H1 (cell line): Measurements from ENCODE around the gene GADD45GIP1. TPM values are rescaled to one million over a fixed set of nuclear protein-coding genes. Genes with fewer than 3 reads are reported as not detected.
A peak's percentile ranks its signal among the peaks of the same experiment; 100 is the strongest.

Experiments
- CTCF ChIA-PET: fragments of 300-600 bp; sonication (Branson Sonifier 250); formaldehyde crosslinking; loops from one replicate; lab custom pipeline; 2021; ENCODE audit not compliant: partially characterized antibody; lab: Charles Lee
- POLR2A ChIA-PET: fragments of 300-600 bp; sonication (Branson Sonifier 250); formaldehyde crosslinking; loops from one replicate; lab custom pipeline; 2021; ENCODE audit warnings: inconsistent platforms; ENCODE audit not compliant: partially characterized antibody; lab: Charles Lee
- DNase-seq, 2 experiments: peaks; one replicate each; pipeline versions ENCODE4 v3.0.0 to v3.0.0-alpha.2; 2010 to 2022; ENCODE audit warnings: low spot score in 2 of 2, low read depth in 1 of 2, mixed read lengths in 1 of 2
- FAIRE-seq: peaks from 2 replicates; lab custom pipeline; 2011; peaks lifted over from hg19 to GRCh38; lab: Jason Lieb, UNC
- H2AFZ ChIP-seq: 2 replicates; pipeline ENCODE4 v1.8.1; 2012; ENCODE audit warnings: low read length, inconsistent platforms
- H2AK5ac ChIP-seq: 2 replicates; pipeline ENCODE4 v1.6.1; 2013; ENCODE audit warnings: low read depth, low read length
- H2BK120ac ChIP-seq: replicated peaks from 2 replicates; pipeline ENCODE3; 2013; ENCODE audit warnings: low read depth, low read length, inconsistent platforms
- H2BK12ac ChIP-seq: 2 replicates; pipeline ENCODE4 v1.6.1; 2013; ENCODE audit warnings: low read depth, low read length
- H2BK15ac ChIP-seq: 2 replicates; pipeline ENCODE4 v1.6.1; 2013; ENCODE audit warnings: low read length
- H2BK20ac ChIP-seq: 2 replicates; pipeline ENCODE4 v1.6.1; 2013; ENCODE audit warnings: low read length
- H2BK5ac ChIP-seq: 2 replicates; pipeline ENCODE4 v1.6.1; 2013; ENCODE audit warnings: low read depth, low read length
- H3K14ac ChIP-seq: 2 replicates; pipeline ENCODE4 v1.6.1; 2013; ENCODE audit warnings: inconsistent platforms; ENCODE audit not compliant: insufficient read length
- H3K18ac ChIP-seq: 2 replicates; pipeline ENCODE4 v1.6.1; 2013; ENCODE audit warnings: low read length; ENCODE audit errors: extremely low read depth
- H3K23ac ChIP-seq: 2 replicates; pipeline ENCODE4 v1.6.1; 2013; ENCODE audit warnings: inconsistent platforms; ENCODE audit not compliant: insufficient read length
- H3K23me2 ChIP-seq: 2 replicates; pipeline ENCODE4 v1.6.1; 2013; ENCODE audit warnings: low read depth, low read length
- H3K27ac ChIP-seq: 2 replicates; pipeline ENCODE4 v1.6.1; 2011; ENCODE audit warnings: low read depth, low read length, inconsistent platforms
- H3K27me3 ChIP-seq, 4 experiments: replicated peaks in 1 of 4; 1 replicate in 1 of 4; 2 replicates in 3 of 4; pipeline versions ENCODE4 v1.6.1 to v1.8.1; 2011 to 2013; ENCODE audit warnings: low read length in 3 of 4, mild to moderate bottlenecking in 3 of 4, inconsistent platforms in 2 of 4, mixed read lengths in 2 of 4, moderate library complexity in 1 of 4; ENCODE audit not compliant: control insufficient read depth in 3 of 4, insufficient read depth in 3 of 4; ENCODE audit errors: extremely low read depth in 1 of 4
- H3K36me3 ChIP-seq, 4 experiments: 2 replicates each; pipeline versions ENCODE4 v1.6.1 to v1.8.1; 2011 to 2013; ENCODE audit warnings: mild to moderate bottlenecking in 4 of 4, low read length in 3 of 4, moderate library complexity in 2 of 4, control low read depth in 1 of 4, inconsistent platforms in 1 of 4; ENCODE audit not compliant: insufficient read depth in 4 of 4, control insufficient read depth in 2 of 4
- H3K4ac ChIP-seq: replicated peaks from 2 replicates; pipeline ENCODE3; 2013; ENCODE audit warnings: low read length, low read depth, mixed read lengths, inconsistent platforms; ENCODE audit not compliant: insufficient read length
- H3K4me1 ChIP-seq, 4 experiments: replicated peaks in 1 of 4; 1 replicate in 1 of 4; 2 replicates in 3 of 4; pipeline versions ENCODE4 v1.6.1 to v1.8.1; 2011 to 2013; ENCODE audit warnings: low read length in 3 of 4, inconsistent platforms in 2 of 4, mixed read lengths in 1 of 4; ENCODE audit not compliant: insufficient read depth in 4 of 4, control insufficient read depth in 3 of 4
- H3K4me2 ChIP-seq, 2 experiments: 2 replicates each; pipeline versions ENCODE4 v1.6.1 to v1.8.1; 2011 to 2013; ENCODE audit warnings: low read depth in 2 of 2, low read length in 2 of 2, control low read depth in 1 of 2, inconsistent platforms in 1 of 2, mild to moderate bottlenecking in 1 of 2; ENCODE audit not compliant: insufficient read depth in 1 of 2
- H3K4me3 ChIP-seq, 4 experiments: fragments of 200-600, 300-600 bp in 1 of 4; sonication (generic), shearing (Covaris generic), sonication (Bioruptor Twin) in 1 of 4; 2 replicates each; pipeline versions ENCODE4 v1.5.1 to v1.8.1; 2011 to 2016; ENCODE audit warnings: low read length in 4 of 4, low read depth in 3 of 4, control low read depth in 2 of 4, inconsistent platforms in 2 of 4, mild to moderate bottlenecking in 2 of 4, mixed read lengths in 1 of 4, moderate library complexity in 1 of 4; ENCODE audit not compliant: insufficient read depth in 2 of 4; ENCODE audit errors: extremely low read depth in 1 of 4
- H3K56ac ChIP-seq: replicated peaks from 2 replicates; pipeline ENCODE3; 2013; ENCODE audit warnings: low read depth, mild to moderate bottlenecking, mixed read lengths, low read length, inconsistent platforms; ENCODE audit not compliant: insufficient read length
- H3K79me1 ChIP-seq: 2 replicates; pipeline ENCODE4 v1.6.1; 2013; ENCODE audit warnings: low read depth, low read length, control low read depth
- H3K79me2 ChIP-seq, 2 experiments: 2 replicates each; pipeline versions ENCODE4 v1.6.1 to v1.8.1; 2012 to 2013; ENCODE audit warnings: low read length in 2 of 2, mild to moderate bottlenecking in 2 of 2, inconsistent platforms in 1 of 2; ENCODE audit not compliant: insufficient read depth in 2 of 2, control insufficient read depth in 1 of 2
- H3K9ac ChIP-seq, 4 experiments: replicated peaks in 1 of 4; 1 replicate in 1 of 4; 2 replicates in 3 of 4; pipeline versions ENCODE4 v1.6.1 to v1.8.1; 2011 to 2013; ENCODE audit warnings: low read depth in 3 of 4, low read length in 3 of 4, control low read depth in 2 of 4, mild to moderate bottlenecking in 2 of 4, moderate library complexity in 2 of 4, inconsistent platforms in 1 of 4; ENCODE audit errors: extremely low read depth in 1 of 4
- H3K9me3 ChIP-seq, 2 experiments: 2 replicates each; pipeline versions ENCODE4 v1.6.1 to v1.8.1; 2012 to 2013; ENCODE audit warnings: mild to moderate bottlenecking in 2 of 2, moderate library complexity in 2 of 2, control low read depth in 1 of 2, inconsistent platforms in 1 of 2, low read depth in 1 of 2, low read length in 1 of 2, mixed read lengths in 1 of 2; ENCODE audit not compliant: insufficient read depth in 2 of 2
- H4K20me1 ChIP-seq, 2 experiments: replicated peaks in 1 of 2; 2 replicates each; pipeline versions ENCODE3 to v1.8.1; 2011 to 2013; ENCODE audit warnings: inconsistent platforms in 2 of 2, low read length in 2 of 2, mild to moderate bottlenecking in 1 of 2; ENCODE audit not compliant: insufficient read depth in 2 of 2, control insufficient read depth in 1 of 2
- H4K5ac ChIP-seq: 2 replicates; pipeline ENCODE4 v1.6.1; 2013; ENCODE audit warnings: low read length, low read depth, mixed read lengths, inconsistent platforms; ENCODE audit not compliant: insufficient read length
- H4K8ac ChIP-seq: 2 replicates; pipeline ENCODE4 v1.8.0; 2013; ENCODE audit warnings: mild to moderate bottlenecking, moderate library complexity, low read length, inconsistent platforms; ENCODE audit not compliant: insufficient read depth; ENCODE audit errors: extremely low read depth
- H4K91ac ChIP-seq: replicated peaks from 2 replicates; pipeline ENCODE3; 2013; ENCODE audit warnings: low read length, mixed read lengths, inconsistent platforms; ENCODE audit not compliant: insufficient read length
- CBX8 ChIP-seq: fragments of 300-800, 300-1000 bp; sonication (generic); IDR thresholded peaks from 2 replicates; pipeline ENCODE4 v1.7.1; 2016; ENCODE audit warnings: low read depth, low read length, borderline replicate concordance
- CEBPB ChIP-seq: IDR thresholded peaks from 2 replicates; pipeline ENCODE4 v1.6.1; 2012; ENCODE audit warnings: low read depth, low read length
- HDAC2 ChIP-seq, 2 experiments: fragments of 300-600 bp in 1 of 2; sonication (generic) in 1 of 2; IDR thresholded peaks; 2 replicates each; pipeline ENCODE4 v1.6.1; 2011 to 2012; ENCODE audit warnings: low read depth in 2 of 2, low read length in 2 of 2, mild to moderate bottlenecking in 2 of 2, moderate library complexity in 2 of 2, borderline replicate concordance in 1 of 2, inconsistent platforms in 1 of 2
- SIRT6 ChIP-seq: IDR thresholded peaks from one replicate; pipeline ENCODE4 v1.7.1; 2012; ENCODE audit warnings: low read length, inconsistent platforms
- SP4 ChIP-seq: IDR thresholded peaks from 2 replicates; pipeline ENCODE4 v1.6.1; 2012; ENCODE audit warnings: low read length, inconsistent platforms
- SUZ12 ChIP-seq: fragments of 200-600 bp; sonication (generic); IDR thresholded peaks from 2 replicates; pipeline ENCODE4 v1.6.1; 2012; ENCODE audit warnings: mild to moderate bottlenecking, inconsistent platforms, low read length, moderate library complexity, mixed read lengths
- TAF1 ChIP-seq: IDR thresholded peaks from 2 replicates; pipeline ENCODE4 v1.6.1; 2011; ENCODE audit warnings: mild to moderate bottlenecking, low read depth, low read length
- YY1 ChIP-seq: IDR thresholded peaks from 2 replicates; pipeline ENCODE4 v1.6.1; 2011; ENCODE audit warnings: low read depth, mild to moderate bottlenecking, low read length
- WGBS, 2 experiments: shearing (Covaris generic) in 1 of 2; methylation state at CpG; one replicate each; pipeline versions ENCODE4 v1.1.6 to v1.1.7; 2013 to 2015; ENCODE audit warnings: low lambda C conversion rate in 2 of 2, mixed read lengths in 2 of 2, inconsistent platforms in 1 of 2, low coverage in 1 of 2, missing lambda C conversion rate in 1 of 2; ENCODE audit not compliant: insufficient replicate concordance in 2 of 2, insufficient coverage in 1 of 2, insufficient read length in 1 of 2; ENCODE audit errors: extremely low coverage in 1 of 2, missing lambda C conversion rate in 1 of 2; 5-methylcytosine and 5-hydroxymethylcytosine counted together
- polyA plus RNA-seq, 7 experiments: library from polyadenylated mRNA; depleted of rRNA in 3 of 7; stranded (reverse) in 5 of 7; unstranded in 2 of 7; fragments of >200 nt in 5 of 7; fragments of 200-250 nt in 2 of 7; gene quantifications; 1 replicate in 5 of 7; 2 replicates in 1 of 7; 4 replicates in 1 of 7; pipeline versions ENCODE4 v1.2.1 to v1.2.3, GENCODE V29; 2011 to 2013; ENCODE audit warnings: missing spikeins in 2 of 7, mixed read lengths in 2 of 7
- total RNA-seq: library from RNA; stranded (reverse); fragmentation: NEBNext Ultra II Directional; extraction: Animal tissue kit (Norgen Biotek cat#: 25700); gene quantifications from 2 replicates; pipeline ENCODE4 v1.2.1, GENCODE V29; 2021
- TF ChIP-seq, protein P1 (sequence below), 3 experiments: IDR thresholded peaks; 1 replicate in 2 of 3; 2 replicates in 1 of 3; pipeline versions ENCODE4 v1.5.1 to v1.6.1; 2011; ENCODE audit warnings: low read length in 3 of 3, mild to moderate bottlenecking in 3 of 3, inconsistent platforms in 2 of 3, low read depth in 1 of 3, moderate library complexity in 1 of 3; ENCODE audit not compliant: insufficient read depth in 1 of 3; ENCODE audit errors: control extremely low read depth in 1 of 3

GADD45GIP1 gene
- total and polyA plus RNA-seq, 2 of the 8 experiments (the other 6 are each of a cell fraction or from before 2014, with no cell fraction given): 42.2 to 42.6 TPM

DNA sequence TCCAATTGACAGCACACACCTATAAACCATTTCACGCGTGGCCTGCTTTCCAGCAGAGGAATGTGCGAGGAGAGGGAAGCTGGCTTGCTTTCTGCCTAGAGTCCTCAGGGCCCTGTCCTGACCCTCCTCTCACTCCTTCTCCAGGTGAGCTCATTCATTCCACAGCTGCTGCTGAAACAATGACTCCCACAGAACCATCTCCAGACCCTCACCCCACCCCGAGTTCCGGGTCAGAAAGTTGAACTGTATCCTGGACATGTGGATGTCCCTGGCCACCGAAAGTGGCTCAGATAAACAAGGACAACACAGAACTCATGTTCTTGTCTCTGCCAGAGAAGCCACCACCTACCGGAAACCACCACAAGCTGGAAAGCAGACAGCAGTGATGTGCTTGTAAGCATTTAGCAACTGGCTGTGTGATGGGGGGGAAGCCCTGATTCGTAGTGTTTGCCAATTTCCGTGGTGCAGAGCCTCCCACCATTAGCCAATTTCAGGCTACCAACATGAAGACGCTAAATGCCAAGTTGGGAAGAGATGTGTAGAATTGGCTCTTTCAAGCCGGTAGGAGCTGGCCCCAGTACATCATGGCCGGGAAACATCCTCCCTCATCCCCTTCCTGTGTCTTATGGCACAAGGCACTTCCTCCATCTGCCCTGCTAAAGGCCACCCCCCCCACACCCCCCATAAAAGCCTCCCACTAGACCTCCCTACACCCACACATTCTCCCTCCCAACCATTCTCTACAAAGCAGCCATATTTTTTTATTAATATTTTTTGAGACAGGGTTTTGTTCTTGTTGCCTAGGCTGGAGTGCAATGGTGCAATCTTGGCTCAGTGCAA, 43.0 kb downstream of the GADD45GIP1 start:
- Histone ChIP-seq H2BK20ac (peak overlapping the region; percentile 24; the same call in 1 of the 2 replicates), H3K4me3 (no peak overlapping the region), H3K23ac (no peak overlapping the region), H2BK15ac (peak overlapping the region; percentile 34; the same call in 1 of the 2 replicates), H3K56ac (no peak overlapping the region), H3K4ac (no peak overlapping the region), H3K23me2 (no peaks in the 10 kb centered on the region), H4K5ac (no peak overlapping the region), H4K8ac (no peak overlapping the region), H3K9ac (no peak overlapping the region), H3K27ac (no peak overlapping the region), H3K36me3 (no peaks in the 10 kb centered on the region), H2BK120ac (no peak overlapping the region), H2BK5ac (0 out of 2 replicates have a peak overlapping the region, but pooled peaks have one; percentile 4), H3K4me2 (peak overlapping the region; percentile 25 to 58; a peak in 2 of 4 replicates), H3K27me3 (peaks cover 6 to 12% (median 11%) of the 10 kb centered on the region in 4 experiments), H2AFZ (no peak overlapping the region), H3K4me1 (peaks cover 8 to 20% (median 15%) of the 10 kb centered on the region in 4 experiments), H4K91ac (no peak overlapping the region), H3K9me3 (peaks cover 2 to 9% of the 10 kb centered on the region in 2 experiments; a peak in 1 of 4 replicates), H2BK12ac (no peak overlapping the region), H3K18ac (peak overlapping the region; percentile 12; the same call in 1 of the 2 replicates), H3K79me1 (no peaks in the 10 kb centered on the region), H3K14ac (no peak overlapping the region), H3K79me2 (no peaks in the 10 kb centered on the region), H2AK5ac (no peak overlapping the region), H4K20me1 (no peaks in the 10 kb centered on the region)
- ChIA-PET CTCF (interaction anchor here (0.7 to 1.7 kb wide), 7 partner anchors 12 to 51 kb away, joined by 3 to 8 read pairs (median 3); partner anchors contain the start of gene KLF1), POLR2A (interaction anchor here (0.7 to 13.9 kb wide), 15 partner anchors 7 to 1517 kb away, joined by 3 to 180 read pairs (median 6); partner anchors contain the start of genes CALR, FARSA, GCDH and THSD8)
- DNase-seq: no peak
- no peak for FAIRE-seq
- no peak for TF ChIP-seq SP4
- TF ChIP-seq YY1: no peak
- TF ChIP-seq SIRT6: no peak
- TF ChIP-seq TAF1: no peak
- TF ChIP-seq, protein P1, sequence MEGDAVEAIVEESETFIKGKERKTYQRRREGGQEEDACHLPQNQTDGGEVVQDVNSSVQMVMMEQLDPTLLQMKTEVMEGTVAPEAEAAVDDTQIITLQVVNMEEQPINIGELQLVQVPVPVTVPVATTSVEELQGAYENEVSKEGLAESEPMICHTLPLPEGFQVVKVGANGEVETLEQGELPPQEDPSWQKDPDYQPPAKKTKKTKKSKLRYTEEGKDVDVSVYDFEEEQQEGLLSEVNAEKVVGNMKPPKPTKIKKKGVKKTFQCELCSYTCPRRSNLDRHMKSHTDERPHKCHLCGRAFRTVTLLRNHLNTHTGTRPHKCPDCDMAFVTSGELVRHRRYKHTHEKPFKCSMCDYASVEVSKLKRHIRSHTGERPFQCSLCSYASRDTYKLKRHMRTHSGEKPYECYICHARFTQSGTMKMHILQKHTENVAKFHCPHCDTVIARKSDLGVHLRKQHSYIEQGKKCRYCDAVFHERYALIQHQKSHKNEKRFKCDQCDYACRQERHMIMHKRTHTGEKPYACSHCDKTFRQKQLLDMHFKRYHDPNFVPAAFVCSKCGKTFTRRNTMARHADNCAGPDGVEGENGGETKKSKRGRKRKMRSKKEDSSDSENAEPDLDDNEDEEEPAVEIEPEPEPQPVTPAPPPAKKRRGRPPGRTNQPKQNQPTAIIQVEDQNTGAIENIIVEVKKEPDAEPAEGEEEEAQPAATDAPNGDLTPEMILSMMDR (IDR thresholded peaks at IDR 0.05; ENCODE audit: control extremely low read depth in 1 of 3, insufficient read depth in 1 of 3, low read depth in 1 of 3, low read length in 3 of 3): no peak
- TF ChIP-seq SUZ12: no peak
- TF ChIP-seq CEBPB: no peak
- TF ChIP-seq CBX8: no peak
- TF ChIP-seq HDAC2 (IDR thresholded peaks at IDR 0.05; ENCODE audit: borderline replicate concordance in 1 of 2, low read depth in 2 of 2, low read length in 2 of 2): no peak
- WGBS, 2 experiments: 89% methylated on average over 11 of the region's 12 CpGs; no CpG with 5 or more reads in 1 of the 2 experiments
